Putamen (tissue), 1 donor: ENCODE results near the gene C16orf74.

ENCODE experiments used
- DNase-seq: peaks from one replicate; pipeline ENCODE4 v3.0.0-alpha.2; 2016; ENCODE audit warnings: low spot score

The C16orf74 gene

GRCh38 chr16:85750827-85751697 lies at the start of gene C16orf74:
Gene C16orf74 (minus strand): TSS chr16:85751096. CDS start chr16:85735217, 15,879 bp downstream.
- DNase-seq, result no peak

- DNase-seq, result no peak
Measured at GRCh38 chr16:85800321-85800669, 49.4 kb upstream of the C16orf74 start.

- peak; percentile 93 for DNase-seq
Measured at GRCh38 chr16:85799497-85800320, 48.8 kb upstream of the C16orf74 start, which contains the start of the genes COX4I1 and EMC8. Gene COX4I1 (plus strand): TSS chr16:85799695. CDS start chr16:85801206, 1,511 bp downstream. Gene EMC8 (minus strand): TSS chr16:85799544. CDS start chr16:85799295, 249 bp downstream.

GRCh38 chr16:85798901-85799496 lies 48.1 kb upstream of the C16orf74 start:
- DNase-seq, result no peak

GRCh38 chr16:85798283-85798776 lies 47.4 kb upstream of the C16orf74 start:
- DNase-seq, result no peak

GRCh38 chr16:85796599-85796998 lies 45.7 kb upstream of the C16orf74 start:
- no peak for DNase-seq

GRCh38 chr16:85796152-85796551 lies 45.3 kb upstream of the C16orf74 start:
- no peak for DNase-seq

- no peak for DNase-seq
Measured at GRCh38 chr16:85794696-85795095, 43.8 kb upstream of the C16orf74 start.

- DNase-seq, result no peak
Measured at GRCh38 chr16:85793662-85794298, 42.9 kb upstream of the C16orf74 start.

GRCh38 chr16:85789773-85790172 lies 38.9 kb upstream of the C16orf74 start:
- DNase-seq, result no peak

GRCh38 chr16:85788819-85789218 lies 37.9 kb upstream of the C16orf74 start:
- no peak for DNase-seq

GRCh38 chr16:85785927-85786326 lies 35.0 kb upstream of the C16orf74 start:
- DNase-seq, result no peak

- DNase-seq, result no peak
Measured at GRCh38 chr16:85784813-85785212, 33.9 kb upstream of the C16orf74 start.

- no peak for DNase-seq
Measured at GRCh38 chr16:85783441-85783840, 32.5 kb upstream of the C16orf74 start.

GRCh38 chr16:85782451-85782850 lies 31.6 kb upstream of the C16orf74 start:
- DNase-seq, result peak; percentile 17

GRCh38 chr16:85781695-85782370 lies 30.9 kb upstream of the C16orf74 start:
- DNase-seq, result peak; percentile 58

- DNase-seq, result no peak
Measured at GRCh38 chr16:85781156-85781555, 30.3 kb upstream of the C16orf74 start.

- DNase-seq, result no peak
Measured at GRCh38 chr16:85780281-85780680, 29.4 kb upstream of the C16orf74 start.

- no peak for DNase-seq
Measured at GRCh38 chr16:85778873-85779272, 28.0 kb upstream of the C16orf74 start.

- DNase-seq, result no peak
Measured at GRCh38 chr16:85777583-85778310, 26.9 kb upstream of the C16orf74 start.
